ENCODE results near the gene CFAP99. TPM values are rescaled to one million over a fixed set of nuclear protein-coding genes. Genes with fewer than 3 reads are reported as not detected.

CFAP99 gene
- total RNA-seq, 1 donor from 2014 or later, result not detected

- Histone ChIP-seq H3K79me2 (ENCODE audit: low read depth) (peaks cover 58% of the 10 kb centered on the region), H3K27ac (no peak overlapping the region), H3K9me3 (ENCODE audit: low read depth) (no peaks in the 10 kb centered on the region), H4K20me1 (ENCODE audit: low read depth) (peaks cover 48% of the 10 kb centered on the region), H3K36me3 (peaks cover 14% of the 10 kb centered on the region), H2AFZ (replicated peaks) (no peak overlapping the region), H3K27me3 (no peaks in the 10 kb centered on the region), H3K4me3 (no peak overlapping the region), H3K9ac (no peak overlapping the region), H3F3A (ENCODE audit: low read depth) (no peaks in the 10 kb centered on the region), H3K4me1 (no peaks in the 10 kb centered on the region), H3K4me2 (no peak overlapping the region)
- no peak for TF ChIP-seq CTCF (IDR thresholded peaks at IDR 0.05)
- TF ChIP-seq EZH2 (IDR thresholded peaks at IDR 0.05), result no peak
- no peak for TF ChIP-seq EZH2phosphoT487 (IDR thresholded peaks at IDR 0.05)
- peaks cover 32% of the 10 kb centered on the region for H3K36me3 Mint-ChIP-seq
- peaks cover 2% of the 10 kb centered on the region for H3K4me1 Mint-ChIP-seq
- no peak overlapping the region for H3K27ac Mint-ChIP-seq
- no peak overlapping the region for H3K4me3 Mint-ChIP-seq
- no peaks in the 10 kb centered on the region for H3K9me3 Mint-ChIP-seq
- peaks cover 2% of the 10 kb centered on the region for H3K27me3 Mint-ChIP-seq (ENCODE audit: insufficient read depth, low read depth)
- no peak for DNase-seq (ENCODE audit: low spot score)
Measured at GRCh38 chr4:2503809-2504208, 85.1 kb downstream of the CFAP99 start.

GRCh38 chr4:2507259-2507658, 88.5 kb downstream of the CFAP99 start:
- Mint-ChIP-seq H3K27me3 (ENCODE audit: insufficient read depth, low read depth) (peaks cover 4% of the 10 kb centered on the region), H3K9me3 (no peaks in the 10 kb centered on the region), H3K27ac (no peak overlapping the region), H3K4me3 (no peak overlapping the region), H3K4me1 (peaks cover 2% of the 10 kb centered on the region), H3K36me3 (peaks cover 29% of the 10 kb centered on the region)
- DNase-seq (ENCODE audit: low spot score), result no peak
- Histone ChIP-seq H3K4me2 (no peak overlapping the region), H3K79me2 (ENCODE audit: low read depth) (peaks cover 51% of the 10 kb centered on the region), H3F3A (ENCODE audit: low read depth) (no peaks in the 10 kb centered on the region), H2AFZ (replicated peaks) (no peak overlapping the region), H3K4me3 (no peak overlapping the region), H3K9ac (no peak overlapping the region), H4K20me1 (ENCODE audit: low read depth) (peaks cover 35% of the 10 kb centered on the region), H3K4me1 (no peaks in the 10 kb centered on the region), H3K27ac (no peak overlapping the region), H3K27me3 (no peaks in the 10 kb centered on the region), H3K36me3 (peaks cover 6% of the 10 kb centered on the region), H3K9me3 (ENCODE audit: low read depth) (no peaks in the 10 kb centered on the region)
- TF ChIP-seq CTCF (IDR thresholded peaks at IDR 0.05), result no peak
- TF ChIP-seq EZH2phosphoT487 (IDR thresholded peaks at IDR 0.05), result no peak
- no peak for TF ChIP-seq EZH2 (IDR thresholded peaks at IDR 0.05)

- TF ChIP-seq EZH2 (IDR thresholded peaks at IDR 0.05) (no peak), CTCF (IDR thresholded peaks at IDR 0.05) (no peak), EZH2phosphoT487 (IDR thresholded peaks at IDR 0.05) (no peak)
- Histone ChIP-seq H3F3A (ENCODE audit: low read depth) (no peaks in the 10 kb centered on the region), H3K36me3 (peaks cover 6% of the 10 kb centered on the region), H4K20me1 (ENCODE audit: low read depth) (peaks cover 34% of the 10 kb centered on the region), H2AFZ (replicated peaks) (no peak overlapping the region), H3K4me1 (no peaks in the 10 kb centered on the region), H3K4me3 (no peak overlapping the region), H3K27me3 (no peaks in the 10 kb centered on the region), H3K9me3 (ENCODE audit: low read depth) (no peaks in the 10 kb centered on the region), H3K79me2 (ENCODE audit: low read depth) (peaks cover 50% of the 10 kb centered on the region), H3K4me2 (no peak overlapping the region), H3K27ac (no peak overlapping the region), H3K9ac (no peak overlapping the region)
- H3K27me3 Mint-ChIP-seq (ENCODE audit: insufficient read depth, low read depth), result peaks cover 4% of the 10 kb centered on the region
- peaks cover 2% of the 10 kb centered on the region for H3K4me1 Mint-ChIP-seq
- no peak overlapping the region for H3K4me3 Mint-ChIP-seq
- no peak overlapping the region for H3K27ac Mint-ChIP-seq
- H3K9me3 Mint-ChIP-seq, result no peaks in the 10 kb centered on the region
- H3K36me3 Mint-ChIP-seq, result peaks cover 31% of the 10 kb centered on the region
- no peak for DNase-seq (ENCODE audit: low spot score)
Measured at GRCh38 chr4:2507855-2508254, 89.1 kb downstream of the CFAP99 start.
